ENCODE measurements around the gene PIGS. TPM values are rescaled to one million over a fixed set of nuclear protein-coding genes. Genes with fewer than 3 reads are reported as not detected.

PIGS gene
- total and polyA plus RNA-seq, 2 donors: 21.1 to 64.4 TPM

DNA sequence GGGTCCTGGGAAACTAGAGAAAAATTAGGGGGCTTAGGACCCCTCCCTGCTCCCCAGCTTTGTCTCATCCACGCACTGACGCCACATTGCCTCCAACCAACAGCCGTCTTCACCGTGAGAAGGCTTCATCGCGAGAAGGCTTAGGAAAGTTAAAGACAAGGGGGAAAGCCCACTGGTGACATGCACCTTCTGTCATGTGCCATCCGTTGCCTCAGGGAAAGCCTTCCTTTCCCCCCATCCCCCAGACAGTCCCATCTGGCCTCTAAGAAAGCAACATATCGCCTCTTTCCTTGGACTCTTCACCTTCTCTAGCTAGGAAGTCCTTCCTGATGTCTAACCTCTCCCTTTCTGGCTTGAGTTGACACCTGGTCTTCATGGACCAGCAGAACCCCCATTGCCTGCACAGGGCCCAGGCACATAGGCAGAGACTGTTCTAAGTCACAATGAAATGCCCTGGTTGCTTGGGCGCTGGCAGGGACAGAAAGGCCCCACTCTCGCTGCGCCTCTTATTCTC, 63.1 kb downstream of the PIGS start:
- WGBS: 48% methylated on average over 11 of the region's 11 CpGs
- H3K4me1 ChIP-seq (ENCODE audit: insufficient read depth): no peaks in the 10 kb centered on the region
- no peak overlapping the region for H3K4me3 ChIP-seq (ENCODE audit: low read depth, low read length)
- peak overlapping the region; percentile 40 for H3K27ac ChIP-seq (ENCODE audit: low read depth)
- DNase-seq (ENCODE audit: extremely low spot score): no peak
- no peaks in the 10 kb centered on the region for H3K36me3 ChIP-seq (ENCODE audit: insufficient read depth)

- Histone ChIP-seq H3K4me1 (ENCODE audit: insufficient read depth) (no peaks in the 10 kb centered on the region), H3K36me3 (ENCODE audit: insufficient read depth) (no peaks in the 10 kb centered on the region), H3K4me3 (ENCODE audit: low read depth, low read length) (no peak overlapping the region), H3K27ac (ENCODE audit: low read depth) (peak overlapping the region; percentile 71)
- no peak for DNase-seq (ENCODE audit: extremely low spot score)
- 22% methylated on average over 24 of the region's 24 CpGs for WGBS
Measured at GRCh38 chr17:28507567-28508203, 63.6 kb downstream of the PIGS start.

- no peak for DNase-seq (ENCODE audit: extremely low spot score)
- Histone ChIP-seq H3K27ac (ENCODE audit: low read depth) (no peak overlapping the region), H3K4me1 (ENCODE audit: insufficient read depth) (no peaks in the 10 kb centered on the region), H3K4me3 (ENCODE audit: low read depth, low read length) (no peak overlapping the region), H3K36me3 (ENCODE audit: insufficient read depth) (no peaks in the 10 kb centered on the region)
- 65% methylated on average over 14 of the region's 14 CpGs for WGBS
Measured at GRCh38 chr17:28506763-28507487, 64.4 kb downstream of the PIGS start.

GRCh38 chr17:28505986-28506665, 65.2 kb downstream of the PIGS start, which contains the start of gene FOXN1:
TSS of gene FOXN1 (plus strand) at chr17:28506348. CDS start at chr17:28523970, 17,622 bp downstream.
- no peak for DNase-seq (ENCODE audit: extremely low spot score)
- WGBS: 76% methylated on average over 28 of the region's 28 CpGs

GRCh38 chr17:28503420-28503819, 67.9 kb downstream of the PIGS start:
- 39% methylated on average over 3 of the region's 3 CpGs for WGBS
- DNase-seq (ENCODE audit: extremely low spot score): no peak
- no peaks in the 10 kb centered on the region for H3K4me1 ChIP-seq (ENCODE audit: insufficient read depth)

More at GRCh38 chr17:28505986-28506665, 65.2 kb downstream of the PIGS start, which contains the start of gene FOXN1:
- Histone ChIP-seq H3K27ac (ENCODE audit: low read depth) (no peak within 1 kb of the TSS), H3K4me3 (ENCODE audit: low read depth, low read length) (no peak within 1 kb of the TSS), H3K4me1 (ENCODE audit: insufficient read depth) (no peaks in the 10 kb centered on the region), H3K36me3 (ENCODE audit: insufficient read depth) (no peaks in the 10 kb centered on the region)

More at GRCh38 chr17:28503420-28503819, 67.9 kb downstream of the PIGS start:
- Histone ChIP-seq H3K4me3 (ENCODE audit: low read depth, low read length) (no peak overlapping the region), H3K36me3 (ENCODE audit: insufficient read depth) (no peaks in the 10 kb centered on the region), H3K27ac (ENCODE audit: low read depth) (no peak overlapping the region)

Other genes with a start within 250 kb of the PIGS start
- gene IFT20, start 236.1 kb downstream of the PIGS start, total RNA-seq: 57.4 TPM
- gene IFT20, start 236.1 kb downstream of the PIGS start, polyA plus RNA-seq: 45.4 TPM
- gene TNFAIP1, start 235.8 kb downstream of the PIGS start, total RNA-seq: 20.4 TPM
- gene TNFAIP1, start 235.8 kb downstream of the PIGS start, polyA plus RNA-seq: 27.2 TPM
- gene POLDIP2, start 214.0 kb downstream of the PIGS start, total RNA-seq: 35.1 TPM
- 79.6 TPM for gene POLDIP2, start 214.0 kb downstream of the PIGS start, polyA plus RNA-seq
- not detected for gene SEBOX, start 206.3 kb downstream of the PIGS start, total RNA-seq
- not detected for gene SEBOX, start 206.3 kb downstream of the PIGS start, polyA plus RNA-seq
- gene VTN, start 201.2 kb downstream of the PIGS start, total RNA-seq: 1.1 TPM
- gene VTN, start 201.2 kb downstream of the PIGS start, polyA plus RNA-seq: 7.4 TPM
- gene SARM1, start 199.8 kb downstream of the PIGS start, total RNA-seq: 10.2 TPM
- gene SARM1, start 199.8 kb downstream of the PIGS start, polyA plus RNA-seq: 16.6 TPM
- 11.2 TPM for gene SLC46A1, start 165.3 kb downstream of the PIGS start, total RNA-seq
- 7.4 TPM for gene SLC46A1, start 165.3 kb downstream of the PIGS start, polyA plus RNA-seq
- not detected for gene SLC13A2, start 97.9 kb downstream of the PIGS start, total RNA-seq
- gene SLC13A2, start 97.9 kb downstream of the PIGS start, polyA plus RNA-seq: 0.03 TPM
- gene FOXN1, start 65.2 kb downstream of the PIGS start, total RNA-seq: 0.11 TPM
- 0.13 TPM for gene FOXN1, start 65.2 kb downstream of the PIGS start, polyA plus RNA-seq
- 15.2 TPM for gene UNC119, start 18.9 kb downstream of the PIGS start, total RNA-seq
- 24.4 TPM for gene UNC119, start 18.9 kb downstream of the PIGS start, polyA plus RNA-seq
- 9.6 TPM for gene ALDOC, start 5.4 kb upstream of the PIGS start, total RNA-seq
- gene ALDOC, start 5.4 kb upstream of the PIGS start, polyA plus RNA-seq: 34.2 TPM
- gene SPAG5, start 27.5 kb upstream of the PIGS start, total RNA-seq: 17.9 TPM
- gene SPAG5, start 27.5 kb upstream of the PIGS start, polyA plus RNA-seq: 2.7 TPM
- 13.0 TPM for gene RSKR, start 42.7 kb upstream of the PIGS start, total RNA-seq
- 2.4 TPM for gene RSKR, start 42.7 kb upstream of the PIGS start, polyA plus RNA-seq
- gene BLTP2, start 73.6 kb upstream of the PIGS start, total RNA-seq: 66.6 TPM
- 42.1 TPM for gene BLTP2, start 73.6 kb upstream of the PIGS start, polyA plus RNA-seq
- gene SDF2, start 90.4 kb upstream of the PIGS start, total RNA-seq: 35.8 TPM
- 73.1 TPM for gene SDF2, start 90.4 kb upstream of the PIGS start, polyA plus RNA-seq
- gene SUPT6H, start 90.7 kb upstream of the PIGS start, total RNA-seq: 47.2 TPM
- 42.1 TPM for gene SUPT6H, start 90.7 kb upstream of the PIGS start, polyA plus RNA-seq
- gene PROCA1, start 140.4 kb upstream of the PIGS start, total RNA-seq: 1.7 TPM
- 1.8 TPM for gene PROCA1, start 140.4 kb upstream of the PIGS start, polyA plus RNA-seq
- 63.7 TPM for gene RAB34, start 146.3 kb upstream of the PIGS start, total RNA-seq
- gene RAB34, start 146.3 kb upstream of the PIGS start, polyA plus RNA-seq: 170 TPM
- gene RPL23A, start 148.5 kb upstream of the PIGS start, total RNA-seq: 428 TPM
- gene RPL23A, start 148.5 kb upstream of the PIGS start, polyA plus RNA-seq: 1,648 TPM
- 1.7 TPM for gene TLCD1, start 154.7 kb upstream of the PIGS start, total RNA-seq
- gene TLCD1, start 154.7 kb upstream of the PIGS start, polyA plus RNA-seq: 5.1 TPM
- 3.2 TPM for gene NEK8, start 157.3 kb upstream of the PIGS start, total RNA-seq
- 2.1 TPM for gene NEK8, start 157.3 kb upstream of the PIGS start, polyA plus RNA-seq
- 14.7 TPM for gene TRAF4, start 172.5 kb upstream of the PIGS start, total RNA-seq
- 22.8 TPM for gene TRAF4, start 172.5 kb upstream of the PIGS start, polyA plus RNA-seq

Data from urinary bladder (tissue), 4 donors.